Neural progenitor cell (in vitro differentiated cells): Measurements from ENCODE around the gene TRAPPC5.

Experiments
- EZH2 ChIP-seq: fragments of 200-600 bp; sonication (generic); IDR thresholded peaks from 2 replicates; pipeline ENCODE4 v1.6.1; 2017; ENCODE audit warnings: antibody characterized with exemption, mild to moderate bottlenecking, moderate library complexity
- TF ChIP-seq, protein P1 (sequence below): fragments of 200-600 bp; sonication (generic); IDR thresholded peaks from 2 replicates; pipeline ENCODE4 v1.5.1; 2017; ENCODE audit warnings: antibody characterized with exemption, mild to moderate bottlenecking

DNA sequence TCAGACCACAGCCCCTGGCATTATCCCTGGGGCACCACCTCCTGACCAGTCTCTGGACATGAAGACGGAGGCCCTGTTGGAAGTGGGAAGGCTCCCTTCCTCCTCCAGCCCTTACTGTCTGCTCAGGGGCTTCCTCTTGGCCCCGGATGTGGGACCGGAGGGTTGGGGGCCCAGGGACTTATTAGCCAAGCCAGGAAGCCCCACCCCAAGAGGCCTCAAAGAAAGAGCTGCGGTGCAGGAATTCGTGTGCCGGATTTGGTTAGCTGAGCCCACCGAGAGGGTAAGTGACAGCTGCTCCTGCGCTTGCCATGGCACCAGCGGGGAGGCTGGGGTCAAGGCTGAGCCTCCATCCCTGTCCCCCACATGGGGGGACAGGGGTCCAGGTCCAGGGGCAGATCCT, 11.8 kb upstream of the TRAPPC5 start, which contains the start of gene RETN:
- TF ChIP-seq, protein P1, sequence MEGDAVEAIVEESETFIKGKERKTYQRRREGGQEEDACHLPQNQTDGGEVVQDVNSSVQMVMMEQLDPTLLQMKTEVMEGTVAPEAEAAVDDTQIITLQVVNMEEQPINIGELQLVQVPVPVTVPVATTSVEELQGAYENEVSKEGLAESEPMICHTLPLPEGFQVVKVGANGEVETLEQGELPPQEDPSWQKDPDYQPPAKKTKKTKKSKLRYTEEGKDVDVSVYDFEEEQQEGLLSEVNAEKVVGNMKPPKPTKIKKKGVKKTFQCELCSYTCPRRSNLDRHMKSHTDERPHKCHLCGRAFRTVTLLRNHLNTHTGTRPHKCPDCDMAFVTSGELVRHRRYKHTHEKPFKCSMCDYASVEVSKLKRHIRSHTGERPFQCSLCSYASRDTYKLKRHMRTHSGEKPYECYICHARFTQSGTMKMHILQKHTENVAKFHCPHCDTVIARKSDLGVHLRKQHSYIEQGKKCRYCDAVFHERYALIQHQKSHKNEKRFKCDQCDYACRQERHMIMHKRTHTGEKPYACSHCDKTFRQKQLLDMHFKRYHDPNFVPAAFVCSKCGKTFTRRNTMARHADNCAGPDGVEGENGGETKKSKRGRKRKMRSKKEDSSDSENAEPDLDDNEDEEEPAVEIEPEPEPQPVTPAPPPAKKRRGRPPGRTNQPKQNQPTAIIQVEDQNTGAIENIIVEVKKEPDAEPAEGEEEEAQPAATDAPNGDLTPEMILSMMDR = no peak
- TF ChIP-seq EZH2 = no peak
